Measurements from ENCODE around the gene ARL6IP4. TPM values are rescaled to one million over a fixed set of nuclear protein-coding genes. Genes with fewer than 3 reads are reported as not detected.
"Not testable (repeated sequence)": the region's sequence is repeated elsewhere in the genome, so short reads cannot be mapped to it uniquely, and the experiment has no call there.

ARL6IP4 gene
- total and polyA plus RNA-seq, 2 donors = 57.6 to 312 TPM

DNA sequence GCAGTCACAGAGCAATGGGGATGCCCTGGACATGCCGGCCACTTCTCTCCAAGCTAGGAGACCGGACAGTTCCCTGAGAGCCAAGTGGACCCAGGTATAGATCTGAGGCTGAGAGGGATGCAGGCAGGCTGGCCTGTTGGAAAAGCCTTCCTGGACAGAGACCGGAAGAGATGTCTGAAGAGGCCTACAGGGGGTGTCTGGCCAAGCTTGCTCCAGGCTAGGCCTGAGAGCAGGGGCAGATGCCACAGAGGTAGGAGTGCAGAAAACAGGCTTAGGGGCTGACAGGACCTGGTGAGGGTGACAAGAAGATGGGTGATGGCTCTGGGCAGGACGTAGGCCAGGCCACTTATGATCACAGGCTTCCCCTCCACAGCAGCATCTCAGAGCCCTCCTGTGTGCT, 30.2 kb downstream of the ARL6IP4 start:
- H3K4me1 ChIP-seq (ENCODE audit: insufficient read depth) = no peaks in the 10 kb centered on the region
- no peak overlapping the region for H3K27ac ChIP-seq (ENCODE audit: low read depth)
- DNase-seq (ENCODE audit: extremely low spot score) = no peak
- H3K4me3 ChIP-seq (ENCODE audit: low read depth, low read length) = no peak overlapping the region
- WGBS = 87% methylated on average over 4 of the region's 4 CpGs
- no peaks in the 10 kb centered on the region for H3K36me3 ChIP-seq (ENCODE audit: insufficient read depth)

- no peak for DNase-seq (ENCODE audit: extremely low spot score)
- Histone ChIP-seq H3K27ac (ENCODE audit: low read depth) (no peak overlapping the region), H3K4me3 (ENCODE audit: low read depth, low read length) (no peak overlapping the region), H3K36me3 (ENCODE audit: insufficient read depth) (no peaks in the 10 kb centered on the region), H3K4me1 (ENCODE audit: insufficient read depth) (no peaks in the 10 kb centered on the region)
- WGBS = 86% methylated on average over 6 of the region's 6 CpGs
Observed at GRCh38 chr12:123011701-123012100, 31.2 kb downstream of the ARL6IP4 start.

GRCh38 chr12:123013185-123014095, 33.0 kb downstream of the ARL6IP4 start:
- Histone ChIP-seq H3K4me1 (ENCODE audit: insufficient read depth) (no peaks in the 10 kb centered on the region), H3K4me3 (ENCODE audit: low read depth, low read length) (no peak overlapping the region), H3K36me3 (ENCODE audit: insufficient read depth) (no peaks in the 10 kb centered on the region), H3K27ac (ENCODE audit: low read depth) (no peak overlapping the region)
- DNase-seq (ENCODE audit: extremely low spot score) = no peak
- WGBS = 95% methylated on average over 19 of the region's 19 CpGs

DNA sequence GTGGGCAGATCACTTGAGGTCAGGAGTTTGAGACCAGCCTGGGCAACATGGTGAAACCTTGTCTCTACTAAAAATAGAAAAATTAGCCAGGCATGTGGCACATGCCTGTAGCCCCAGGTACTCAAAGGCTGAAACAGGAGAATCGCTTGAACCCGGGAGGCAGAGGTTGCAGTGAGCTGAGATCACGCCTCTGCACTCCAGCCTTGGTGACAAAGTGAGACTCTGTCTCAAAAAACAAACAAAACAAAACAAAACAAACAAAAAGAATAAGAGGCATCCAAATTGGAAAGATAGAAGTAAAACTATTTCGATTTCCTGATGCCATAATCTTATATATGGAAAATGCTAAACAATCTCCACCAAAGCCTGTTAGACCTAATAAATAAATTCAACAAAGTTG, 34.0 kb downstream of the ARL6IP4 start:
- not testable (repeated sequence) for H3K4me1 ChIP-seq (ENCODE audit: insufficient read depth); H3K36me3 ChIP-seq (ENCODE audit: insufficient read depth); H3K4me3 ChIP-seq (ENCODE audit: low read depth, low read length); H3K27ac ChIP-seq (ENCODE audit: low read depth); DNase-seq (ENCODE audit: extremely low spot score)
- WGBS = 96% methylated on average over 4 of the region's 4 CpGs

DNA sequence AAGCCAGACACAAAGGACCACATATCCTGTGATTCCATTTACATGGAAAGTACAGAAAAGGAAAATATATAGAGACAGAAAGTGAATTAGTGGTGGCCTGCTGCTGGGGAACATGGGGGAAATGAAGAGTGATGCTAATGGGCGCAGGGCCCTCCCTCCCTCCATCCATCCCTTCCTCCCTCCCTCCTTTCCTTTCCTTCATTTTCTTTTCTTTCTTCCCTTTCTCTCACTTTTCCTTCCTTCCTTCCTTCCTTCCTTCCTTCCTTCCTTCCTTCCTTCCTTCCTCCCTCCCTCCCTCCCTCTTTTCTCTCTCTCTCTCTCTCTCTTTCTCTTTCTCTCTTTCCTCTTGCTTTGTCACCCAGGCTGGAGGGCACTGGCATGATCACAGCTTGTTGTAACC, 37.3 kb downstream of the ARL6IP4 start:
- H3K27ac ChIP-seq (ENCODE audit: low read depth) = no peak overlapping the region
- no peaks in the 10 kb centered on the region for H3K36me3 ChIP-seq (ENCODE audit: insufficient read depth)
- H3K4me1 ChIP-seq (ENCODE audit: insufficient read depth) = no peaks in the 10 kb centered on the region
- no peak overlapping the region for H3K4me3 ChIP-seq (ENCODE audit: low read depth, low read length)
- DNase-seq (ENCODE audit: extremely low spot score) = no peak
- WGBS = 100% methylated on average over 1 of the region's 1 CpG

GRCh38 chr12:123019841-123020138, 39.3 kb downstream of the ARL6IP4 start:
- H3K36me3 ChIP-seq (ENCODE audit: insufficient read depth) = no peaks in the 10 kb centered on the region
- WGBS = 92% methylated on average over 2 of the region's 2 CpGs
- no peak for DNase-seq (ENCODE audit: extremely low spot score)

GRCh38 chr12:123021688-123022604, 41.5 kb downstream of the ARL6IP4 start:
- Histone ChIP-seq H3K27ac (ENCODE audit: low read depth) (no peak overlapping the region), H3K4me3 (ENCODE audit: low read depth, low read length) (no peak overlapping the region), H3K36me3 (ENCODE audit: insufficient read depth) (no peaks in the 10 kb centered on the region), H3K4me1 (ENCODE audit: insufficient read depth) (no peaks in the 10 kb centered on the region)
- 87% methylated on average over 18 of the region's 18 CpGs for WGBS
- no peak for DNase-seq (ENCODE audit: extremely low spot score)

More at GRCh38 chr12:123019841-123020138, 39.3 kb downstream of the ARL6IP4 start:
- no peak overlapping the region for H3K27ac ChIP-seq (ENCODE audit: low read depth)
- no peak overlapping the region for H3K4me3 ChIP-seq (ENCODE audit: low read depth, low read length)
- no peaks in the 10 kb centered on the region for H3K4me1 ChIP-seq (ENCODE audit: insufficient read depth)

DNA sequence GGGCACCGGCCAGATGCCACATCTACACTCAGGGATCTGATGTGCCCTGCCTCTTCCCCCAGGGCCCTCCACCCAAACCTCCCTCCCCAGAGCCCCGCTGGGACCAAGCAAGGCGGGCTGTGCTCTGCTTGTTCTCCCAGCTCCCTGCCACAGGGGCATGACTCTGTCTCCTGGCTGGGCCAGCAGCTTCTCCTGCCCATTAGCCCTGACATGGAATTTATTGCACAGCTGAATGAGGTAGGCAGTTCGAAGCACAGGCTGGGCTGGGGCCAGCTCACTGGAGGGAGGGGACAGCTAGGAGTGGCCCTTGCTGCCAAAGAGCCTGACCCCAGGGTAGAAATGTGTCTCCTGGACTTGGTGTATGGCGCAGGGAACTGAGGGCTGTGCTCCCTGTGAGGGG, 42.4 kb downstream of the ARL6IP4 start:
- WGBS = 89% methylated on average over 5 of the region's 5 CpGs
- DNase-seq (ENCODE audit: extremely low spot score) = no peak
- Histone ChIP-seq H3K27ac (ENCODE audit: low read depth) (no peak overlapping the region), H3K36me3 (ENCODE audit: insufficient read depth) (no peaks in the 10 kb centered on the region), H3K4me3 (ENCODE audit: low read depth, low read length) (no peak overlapping the region), H3K4me1 (ENCODE audit: insufficient read depth) (no peaks in the 10 kb centered on the region)

DNA sequence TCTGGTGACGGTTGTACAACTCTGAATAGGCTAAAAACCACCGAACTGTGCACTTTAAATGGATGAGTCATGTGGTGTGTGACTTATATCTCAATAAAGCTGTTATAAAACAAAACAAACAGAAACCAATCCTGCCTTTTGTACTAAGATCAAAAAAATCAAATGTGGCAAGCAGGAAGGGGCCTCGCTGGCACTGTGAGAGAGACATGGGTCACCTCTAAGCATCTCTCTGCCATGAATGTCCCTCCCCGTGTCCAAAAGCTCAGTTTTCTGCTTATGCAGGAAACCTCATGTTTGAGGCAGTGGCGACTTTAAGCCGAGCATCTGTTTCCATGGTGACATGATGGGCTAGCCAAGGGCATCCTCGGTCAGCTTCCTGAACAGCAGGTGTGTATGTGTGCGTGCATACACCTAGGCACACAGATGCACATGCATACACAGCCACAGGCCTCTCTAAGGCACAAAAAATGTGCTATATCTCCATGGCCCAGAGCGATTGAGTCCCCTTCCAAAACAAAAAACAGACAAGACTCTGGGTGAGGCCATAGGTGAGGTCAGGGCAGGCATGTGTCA, 44.4 kb downstream of the ARL6IP4 start:
- Histone ChIP-seq H3K27ac (ENCODE audit: low read depth) (no peak overlapping the region), H3K4me1 (ENCODE audit: insufficient read depth) (no peaks in the 10 kb centered on the region), H3K36me3 (ENCODE audit: insufficient read depth) (no peaks in the 10 kb centered on the region), H3K4me3 (ENCODE audit: low read depth, low read length) (no peak overlapping the region)
- no peak for DNase-seq (ENCODE audit: extremely low spot score)
- WGBS = 76% methylated on average over 9 of the region's 9 CpGs

- no peak overlapping the region for H3K4me3 ChIP-seq (ENCODE audit: low read depth, low read length)
- no peaks in the 10 kb centered on the region for H3K36me3 ChIP-seq (ENCODE audit: insufficient read depth)
- H3K27ac ChIP-seq (ENCODE audit: low read depth) = no peak overlapping the region
- no peaks in the 10 kb centered on the region for H3K4me1 ChIP-seq (ENCODE audit: insufficient read depth)
- no peak for DNase-seq (ENCODE audit: extremely low spot score)
- 90% methylated on average over 9 of the region's 9 CpGs for WGBS
Observed at GRCh38 chr12:123026094-123026853, 45.8 kb downstream of the ARL6IP4 start.

GRCh38 chr12:123027726-123028445, 47.4 kb downstream of the ARL6IP4 start:
- Histone ChIP-seq H3K27ac (ENCODE audit: low read depth) (no peak overlapping the region), H3K36me3 (ENCODE audit: insufficient read depth) (no peaks in the 10 kb centered on the region), H3K4me3 (ENCODE audit: low read depth, low read length) (no peak overlapping the region), H3K4me1 (ENCODE audit: insufficient read depth) (no peaks in the 10 kb centered on the region)
- no peak for DNase-seq (ENCODE audit: extremely low spot score)
- 78% methylated on average over 19 of the region's 19 CpGs for WGBS

- DNase-seq (ENCODE audit: extremely low spot score) = no peak
Observed at GRCh38 chr12:123028475-123028874, 48.0 kb downstream of the ARL6IP4 start.

DNA sequence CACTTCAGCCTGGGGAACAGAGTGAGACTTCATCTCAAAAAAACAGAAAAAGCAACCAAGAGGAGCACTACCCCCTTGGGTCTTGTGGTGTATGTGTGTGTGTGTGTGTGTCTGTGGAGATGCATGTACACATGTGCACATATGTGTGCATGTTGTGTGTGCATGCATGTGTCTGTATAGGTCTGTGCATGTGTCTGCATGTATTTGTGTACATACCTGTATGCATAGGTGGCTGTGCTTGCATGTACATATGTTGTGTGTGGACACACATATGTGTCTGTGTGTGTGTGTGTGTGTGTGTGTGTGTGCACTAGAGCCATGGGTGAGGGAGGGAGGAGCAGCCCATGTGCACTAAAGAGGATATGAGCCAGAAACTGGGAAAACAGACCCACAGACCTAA, 49.1 kb downstream of the ARL6IP4 start:
- Histone ChIP-seq H3K4me3 (ENCODE audit: low read depth, low read length) (no peak overlapping the region), H3K36me3 (ENCODE audit: insufficient read depth) (no peaks in the 10 kb centered on the region)
- DNase-seq (ENCODE audit: extremely low spot score) = no peak

More at GRCh38 chr12:123028475-123028874, 48.0 kb downstream of the ARL6IP4 start:
- no peaks in the 10 kb centered on the region for H3K4me1 ChIP-seq (ENCODE audit: insufficient read depth)
- no peak overlapping the region for H3K27ac ChIP-seq (ENCODE audit: low read depth)
- no peak overlapping the region for H3K4me3 ChIP-seq (ENCODE audit: low read depth, low read length)
- H3K36me3 ChIP-seq (ENCODE audit: insufficient read depth) = no peaks in the 10 kb centered on the region
- 87% methylated on average over 7 of the region's 7 CpGs for WGBS

More for the DNA sequence above, 49.1 kb downstream of the ARL6IP4 start:
- Histone ChIP-seq H3K4me1 (ENCODE audit: insufficient read depth) (no peaks in the 10 kb centered on the region), H3K27ac (ENCODE audit: low read depth) (no peak overlapping the region)

All from urinary bladder (tissue), 4 donors.